Measurements from ENCODE around the gene YES1. TPM values are rescaled to one million over a fixed set of nuclear protein-coding genes. Genes with fewer than 3 reads are reported as not detected.

Gene YES1
- total RNA-seq, 2 experiments from 2014 or later = not detected

DNA sequence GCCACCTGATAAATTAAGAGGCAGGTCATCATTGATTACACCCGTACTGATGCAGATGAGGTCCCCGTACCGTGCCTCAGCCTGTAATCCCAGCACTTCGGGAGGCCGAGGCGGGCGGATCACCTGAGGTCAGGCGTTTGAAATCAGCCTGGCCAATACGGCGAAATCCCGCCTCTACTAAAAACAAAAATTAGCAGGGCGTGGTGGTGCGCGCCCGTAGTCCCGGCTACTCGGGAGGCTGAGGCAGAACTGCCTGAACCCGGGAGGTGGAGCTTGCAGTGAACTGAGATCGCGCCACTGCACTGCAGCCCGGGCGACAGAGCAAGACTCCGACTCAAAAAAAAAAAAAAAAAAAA lies 98.9 kb downstream of the YES1 start:
- Histone ChIP-seq H3K9me3 (ENCODE audit: low read length) (no peaks in the 10 kb centered on the region), H3K9me2 (ENCODE audit: insufficient read depth, low read length) (no peaks in the 10 kb centered on the region), H3K79me2 (ENCODE audit: insufficient read depth, low read depth, low read length) (peaks cover 8% of the 10 kb centered on the region; the same call in 1 of the 2 replicates), H3K4me3 (ENCODE audit: low read depth, low read length, poor library complexity, severe bottlenecking) (no peak overlapping the region), H3K4me1 (ENCODE audit: insufficient read depth, low read length, poor library complexity, severe bottlenecking) (no peaks in the 10 kb centered on the region), H2AFZ (ENCODE audit: low read length) (no peak overlapping the region), H4K20me1 (ENCODE audit: insufficient read depth, low read length) (no peaks in the 10 kb centered on the region), H3K4me2 (ENCODE audit: low read length) (no peak overlapping the region), H3K27ac (ENCODE audit: low read depth, low read length, poor library complexity, severe bottlenecking) (no peak overlapping the region), H3K36me3 (ENCODE audit: insufficient read depth, low read length) (peaks cover 10% of the 10 kb centered on the region)
- ChIA-PET CTCF (ENCODE audit: unreplicated experiment) (no interaction called here), POLR2A (interaction anchor here (0.6 kb wide), 1 partner anchor 209 kb away, joined by 4 read pairs; no protein-coding TSS in a partner anchor)
- no TSS peak for BruUV-seq (replicated peaks)
- TF ChIP-seq, protein P1, sequence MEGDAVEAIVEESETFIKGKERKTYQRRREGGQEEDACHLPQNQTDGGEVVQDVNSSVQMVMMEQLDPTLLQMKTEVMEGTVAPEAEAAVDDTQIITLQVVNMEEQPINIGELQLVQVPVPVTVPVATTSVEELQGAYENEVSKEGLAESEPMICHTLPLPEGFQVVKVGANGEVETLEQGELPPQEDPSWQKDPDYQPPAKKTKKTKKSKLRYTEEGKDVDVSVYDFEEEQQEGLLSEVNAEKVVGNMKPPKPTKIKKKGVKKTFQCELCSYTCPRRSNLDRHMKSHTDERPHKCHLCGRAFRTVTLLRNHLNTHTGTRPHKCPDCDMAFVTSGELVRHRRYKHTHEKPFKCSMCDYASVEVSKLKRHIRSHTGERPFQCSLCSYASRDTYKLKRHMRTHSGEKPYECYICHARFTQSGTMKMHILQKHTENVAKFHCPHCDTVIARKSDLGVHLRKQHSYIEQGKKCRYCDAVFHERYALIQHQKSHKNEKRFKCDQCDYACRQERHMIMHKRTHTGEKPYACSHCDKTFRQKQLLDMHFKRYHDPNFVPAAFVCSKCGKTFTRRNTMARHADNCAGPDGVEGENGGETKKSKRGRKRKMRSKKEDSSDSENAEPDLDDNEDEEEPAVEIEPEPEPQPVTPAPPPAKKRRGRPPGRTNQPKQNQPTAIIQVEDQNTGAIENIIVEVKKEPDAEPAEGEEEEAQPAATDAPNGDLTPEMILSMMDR (conservative IDR thresholded peaks at IDR 0.05; ENCODE audit: low read length) = no peak
- TF ChIP-seq EZH2phosphoT487 (IDR thresholded peaks at IDR 0.05; ENCODE audit: borderline replicate concordance, low read depth, low read length) = no peak
- intact Hi-C loops (cut with micrococcal nuclease; ENCODE audit: unreplicated experiment) = loop anchor here (5.0 kb wide), 1 partner anchor 56 kb away; the partner anchor contains the start of gene TYMS
- no peak for DNase-seq (ENCODE audit: low spot score)

DNA sequence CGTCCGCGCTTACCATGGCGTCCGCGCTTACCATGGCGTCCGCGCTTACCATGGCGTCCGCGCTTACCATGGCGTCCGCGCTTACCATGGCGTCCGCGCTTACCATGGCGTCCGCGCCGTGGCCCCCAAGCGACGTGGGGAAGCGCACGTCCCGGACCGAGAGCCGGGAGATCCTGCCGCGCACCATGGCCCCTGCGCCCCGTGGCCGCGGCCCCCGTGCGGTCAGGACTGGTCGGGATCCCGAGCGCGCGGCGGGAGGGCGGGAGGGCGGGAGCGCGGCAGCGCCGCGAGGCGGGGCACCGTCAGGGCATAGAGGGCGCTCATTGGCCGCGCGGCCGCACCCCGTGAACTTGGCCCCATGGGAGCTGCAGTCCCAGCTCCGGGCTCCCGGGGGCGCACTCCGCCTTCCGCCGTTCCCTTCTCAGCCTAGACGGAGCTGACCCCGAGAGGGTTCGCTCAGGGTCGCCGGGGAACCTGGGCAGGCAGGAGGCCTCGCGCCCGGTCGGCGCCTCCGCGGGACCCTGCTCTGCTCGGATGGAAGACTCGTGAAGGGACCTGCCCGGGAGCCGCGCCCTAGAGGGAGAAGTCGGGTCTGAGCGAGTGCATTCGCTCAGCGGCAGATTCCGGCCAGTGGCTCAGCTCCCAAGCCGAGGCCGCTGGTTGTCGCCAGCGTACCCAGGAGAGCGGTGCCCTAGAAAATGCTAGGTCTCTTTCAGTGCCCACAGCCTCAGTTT lies 99.5 kb downstream of the YES1 start, which contains the start of gene ENOSF1:
ENOSF1 (minus strand) TSS at position 230 of the 734 bp plus-strand sequence; CDS start at position 187, 43 bp downstream.
- DNase-seq (ENCODE audit: low spot score) = peak; percentile 78
- no peak for TF ChIP-seq EZH2phosphoT487 (IDR thresholded peaks at IDR 0.05; ENCODE audit: borderline replicate concordance, low read depth, low read length)
- TF ChIP-seq, protein P1 (conservative IDR thresholded peaks at IDR 0.05; ENCODE audit: low read length) = peak; percentile 58
- no peaks in the 10 kb centered on the region for H3K4me1 ChIP-seq (ENCODE audit: insufficient read depth, low read length, poor library complexity, severe bottlenecking)
- BruUV-seq (replicated peaks) = no TSS peak
- peak within 1 kb of the TSS; percentile 57 for H2AFZ ChIP-seq (ENCODE audit: low read length)
- no peaks in the 10 kb centered on the region for H3K9me3 ChIP-seq (ENCODE audit: low read length)
- CTCF ChIA-PET (ENCODE audit: unreplicated experiment) = no interaction called here
- POLR2A ChIA-PET = interaction anchor here (0.6 kb wide), 1 partner anchor 208 kb away, joined by 4 read pairs; no protein-coding TSS in a partner anchor
- H3K4me2 ChIP-seq (ENCODE audit: low read length) = peak within 1 kb of the TSS; percentile 74
- peak within 1 kb of the TSS; percentile 73 for H3K4me3 ChIP-seq (ENCODE audit: low read depth, low read length, poor library complexity, severe bottlenecking)
- intact Hi-C loops (cut with micrococcal nuclease; ENCODE audit: unreplicated experiment) = loop anchor here (5.0 kb wide), 1 partner anchor 55 kb away; the partner anchor contains the start of gene TYMS
- H3K36me3 ChIP-seq (ENCODE audit: insufficient read depth, low read length) = peaks cover 12% of the 10 kb centered on the region
- H3K79me2 ChIP-seq (ENCODE audit: insufficient read depth, low read depth, low read length) = peaks cover 8% of the 10 kb centered on the region; the same call in 1 of the 2 replicates
- no peaks in the 10 kb centered on the region for H4K20me1 ChIP-seq (ENCODE audit: insufficient read depth, low read length)
- peak within 1 kb of the TSS; percentile 45 for H3K27ac ChIP-seq (ENCODE audit: low read depth, low read length, poor library complexity, severe bottlenecking)
- H3K9me2 ChIP-seq (ENCODE audit: insufficient read depth, low read length) = no peaks in the 10 kb centered on the region

Data from OCI-LY7 (cell line).